Measurements from ENCODE around the gene ABI3BP. TPM values are rescaled to one million over a fixed set of nuclear protein-coding genes. Genes with fewer than 3 reads are reported as not detected.

The ABI3BP gene
- total RNA-seq, 4 donors from 2014 or later, result 37.4 to 155 (median 112) TPM

DNA sequence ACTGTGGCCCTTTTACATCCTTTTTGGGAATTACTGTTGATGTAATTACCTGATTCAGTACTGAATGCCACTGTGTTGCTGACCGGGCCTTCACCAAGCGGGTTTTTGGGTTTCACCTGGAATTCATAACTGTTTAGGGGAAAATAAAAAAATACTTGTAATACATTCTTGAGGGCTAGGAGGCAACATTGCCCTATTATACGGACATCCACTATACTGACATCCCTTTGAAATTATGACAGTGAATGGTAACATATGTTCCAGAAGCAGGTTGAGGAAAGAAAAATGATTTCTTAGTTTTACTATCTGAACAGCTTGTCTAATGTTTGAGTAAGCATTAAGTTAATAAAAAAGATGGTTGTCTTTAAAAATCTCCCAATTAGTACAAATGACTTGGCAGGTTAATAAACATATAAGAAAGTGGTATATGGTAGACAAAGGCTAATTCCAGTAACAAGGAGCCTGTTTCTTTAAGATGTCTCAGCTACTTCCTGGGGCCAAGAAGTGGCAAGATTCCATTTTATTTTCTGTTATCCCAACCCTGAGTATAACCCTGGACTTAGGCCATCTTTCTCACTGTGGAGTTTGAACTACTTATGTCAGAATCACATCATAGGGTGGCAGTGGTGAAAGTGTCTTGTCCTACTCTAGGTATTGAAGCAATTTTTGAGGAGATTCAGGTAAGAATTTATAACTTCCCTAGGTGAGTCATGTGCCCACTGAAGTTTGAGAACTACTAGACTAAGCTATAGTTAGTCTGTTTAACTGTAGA, 238.5 kb downstream of the ABI3BP start:
- TF ChIP-seq, protein P1, sequence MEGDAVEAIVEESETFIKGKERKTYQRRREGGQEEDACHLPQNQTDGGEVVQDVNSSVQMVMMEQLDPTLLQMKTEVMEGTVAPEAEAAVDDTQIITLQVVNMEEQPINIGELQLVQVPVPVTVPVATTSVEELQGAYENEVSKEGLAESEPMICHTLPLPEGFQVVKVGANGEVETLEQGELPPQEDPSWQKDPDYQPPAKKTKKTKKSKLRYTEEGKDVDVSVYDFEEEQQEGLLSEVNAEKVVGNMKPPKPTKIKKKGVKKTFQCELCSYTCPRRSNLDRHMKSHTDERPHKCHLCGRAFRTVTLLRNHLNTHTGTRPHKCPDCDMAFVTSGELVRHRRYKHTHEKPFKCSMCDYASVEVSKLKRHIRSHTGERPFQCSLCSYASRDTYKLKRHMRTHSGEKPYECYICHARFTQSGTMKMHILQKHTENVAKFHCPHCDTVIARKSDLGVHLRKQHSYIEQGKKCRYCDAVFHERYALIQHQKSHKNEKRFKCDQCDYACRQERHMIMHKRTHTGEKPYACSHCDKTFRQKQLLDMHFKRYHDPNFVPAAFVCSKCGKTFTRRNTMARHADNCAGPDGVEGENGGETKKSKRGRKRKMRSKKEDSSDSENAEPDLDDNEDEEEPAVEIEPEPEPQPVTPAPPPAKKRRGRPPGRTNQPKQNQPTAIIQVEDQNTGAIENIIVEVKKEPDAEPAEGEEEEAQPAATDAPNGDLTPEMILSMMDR (IDR thresholded peaks at IDR 0.05), result no peak
- DNase-seq (ENCODE audit: low spot score), result no peak
- ATAC-seq (ENCODE audit: low FRiP score), result no peak

DNA sequence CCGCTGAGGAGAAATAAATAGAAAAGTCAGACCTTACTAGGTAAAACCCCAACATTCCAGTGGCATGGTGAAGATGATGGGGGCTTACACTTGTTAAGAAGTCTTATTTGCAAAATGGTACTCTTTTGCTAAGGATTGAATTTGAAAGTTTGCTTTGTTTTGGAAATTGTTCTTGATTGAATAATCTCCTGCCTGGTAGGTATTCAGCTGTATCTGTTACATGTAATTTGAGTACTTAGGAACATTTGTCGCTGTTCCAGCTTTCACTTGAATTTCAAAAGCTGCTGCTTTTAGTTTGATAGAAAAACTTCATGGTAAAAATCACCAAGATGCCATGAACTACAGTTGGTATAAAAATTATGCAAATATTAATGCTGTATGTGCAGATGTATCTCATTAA, 239.4 kb downstream of the ABI3BP start:
- DNase-seq (ENCODE audit: low spot score), result no peak
- no peak for ATAC-seq (ENCODE audit: low FRiP score)
- TF ChIP-seq, protein P1 (IDR thresholded peaks at IDR 0.05), result no peak

DNA sequence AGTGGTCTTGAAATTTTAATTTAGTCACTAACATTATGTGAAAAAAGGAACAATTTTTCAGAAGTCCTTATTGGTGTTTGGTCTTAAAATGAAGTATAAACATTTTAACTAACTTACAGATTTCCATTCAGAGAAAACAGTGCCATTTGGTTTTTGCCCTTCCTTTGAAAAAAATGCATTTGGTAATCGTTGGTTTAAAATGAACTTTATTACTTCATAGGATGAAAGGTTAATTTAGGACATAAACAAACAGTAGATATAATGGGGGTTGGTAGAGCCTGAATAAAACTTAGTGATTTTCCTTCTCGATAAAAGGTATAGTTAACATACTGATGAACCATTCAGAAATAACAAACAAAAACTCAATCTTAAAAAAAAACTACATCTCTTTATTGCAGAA, 244.3 kb downstream of the ABI3BP start:
- ATAC-seq (ENCODE audit: low FRiP score) (no peak), DNase-seq (ENCODE audit: low spot score) (no peak)
- TF ChIP-seq, protein P1 (IDR thresholded peaks at IDR 0.05), result no peak

DNA sequence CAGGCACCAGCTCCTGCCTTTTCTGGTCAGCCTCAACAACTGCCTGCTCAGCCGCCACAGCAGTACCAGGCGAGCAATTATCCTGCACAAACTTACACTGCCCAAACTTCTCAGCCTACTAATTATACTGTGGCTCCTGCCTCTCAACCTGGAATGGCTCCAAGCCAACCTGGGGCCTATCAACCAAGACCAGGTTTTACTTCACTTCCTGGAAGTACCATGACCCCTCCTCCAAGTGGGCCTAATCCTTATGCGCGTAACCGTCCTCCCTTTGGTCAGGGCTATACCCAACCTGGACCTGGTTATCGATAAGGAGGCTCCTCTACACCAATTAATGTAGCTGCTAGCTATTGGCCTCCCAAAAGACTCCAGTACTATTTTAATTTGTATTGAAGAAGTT, 245.0 kb downstream of the ABI3BP start:
- TF ChIP-seq, protein P1 (IDR thresholded peaks at IDR 0.05), result no peak
- DNase-seq (ENCODE audit: low spot score), result no peak
- no peak for ATAC-seq (ENCODE audit: low FRiP score)

DNA sequence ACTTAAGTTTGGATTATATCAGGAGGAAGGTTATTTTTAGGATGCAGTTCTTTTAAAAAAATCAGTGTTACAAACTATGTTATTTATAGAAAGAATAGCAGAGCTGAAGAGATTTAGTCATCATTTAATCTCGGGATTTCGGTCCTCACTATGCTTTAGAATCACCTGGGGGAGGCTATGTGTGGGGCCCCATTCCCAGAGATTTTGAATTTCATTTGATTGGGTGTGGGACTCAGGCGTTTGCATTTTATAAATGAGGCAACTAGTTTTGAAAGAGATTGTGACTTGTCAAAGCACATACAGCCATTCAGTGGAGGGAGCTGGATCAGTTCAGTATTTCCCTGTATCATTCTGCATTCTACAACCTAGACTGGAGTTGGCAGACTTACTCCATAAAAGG, 247.1 kb downstream of the ABI3BP start:
- no peak for ATAC-seq (ENCODE audit: low FRiP score)
- TF ChIP-seq, protein P1 (IDR thresholded peaks at IDR 0.05), result no peak

DNA sequence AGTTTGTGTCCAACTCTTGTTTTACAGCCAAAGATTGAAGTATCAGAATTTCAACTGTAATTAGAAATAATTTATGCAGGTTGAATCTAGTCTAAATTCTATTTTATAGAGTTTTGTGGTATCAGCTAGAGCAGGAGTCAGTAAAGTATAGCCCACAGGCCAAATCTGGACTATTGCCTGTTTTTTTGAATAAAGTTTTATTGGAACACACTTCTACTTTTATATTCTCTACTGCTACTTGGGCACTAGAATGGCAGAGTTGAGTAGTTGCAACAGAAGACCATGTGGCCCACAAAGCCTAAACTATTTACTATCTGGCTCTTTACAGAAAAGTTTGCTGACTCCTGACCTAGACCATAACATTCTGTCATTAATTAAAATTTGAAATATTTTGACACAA, 247.6 kb downstream of the ABI3BP start:
- no peak for ATAC-seq (ENCODE audit: low FRiP score)
- no peak for DNase-seq (ENCODE audit: low spot score)
- TF ChIP-seq, protein P1 (IDR thresholded peaks at IDR 0.05), result no peak

More for the DNA sequence above, 247.1 kb downstream of the ABI3BP start:
- DNase-seq (ENCODE audit: low spot score), result no peak

DNA sequence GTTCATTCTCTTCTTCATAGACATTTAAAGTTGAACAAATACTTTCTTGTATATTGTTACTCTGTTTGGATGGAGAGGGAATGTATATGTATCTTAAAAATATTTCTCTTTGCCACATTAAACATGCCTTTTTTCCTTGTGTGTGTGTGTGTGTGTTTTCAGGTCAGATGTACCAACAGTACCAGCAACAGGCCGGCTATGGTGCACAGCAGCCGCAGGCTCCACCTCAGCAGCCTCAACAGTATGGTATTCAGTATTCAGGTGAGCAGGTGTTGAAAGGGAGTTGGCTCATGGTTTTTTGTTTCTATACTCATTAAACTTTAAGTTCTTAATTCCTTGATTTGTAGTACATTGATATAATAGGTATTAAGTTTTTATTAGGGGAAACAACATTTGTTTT, 248.6 kb downstream of the ABI3BP start:
- ATAC-seq (ENCODE audit: low FRiP score) (no peak), DNase-seq (ENCODE audit: low spot score) (no peak)
- TF ChIP-seq, protein P1 (IDR thresholded peaks at IDR 0.05), result no peak
